K562 (cell line): ENCODE results near the gene EFCAB10. TPM values are rescaled to one million over a fixed set of nuclear protein-coding genes. Genes with fewer than 3 reads are reported as not detected.
A peak's percentile ranks its signal among the peaks of the same experiment; 100 is the strongest.

Source experiments
- ATF1 ChIP-seq, 2 experiments: fragments of 450-650 bp in 1 of 2; IDR thresholded peaks; 2 replicates each; pipeline ENCODE4 v1.6.1; 2016; ENCODE audit warnings: missing compliant biosample characterization in 1 of 2, missing genetic modification characterization in 1 of 2
- CEBPB ChIP-seq: fragments of 450-650 bp; IDR thresholded peaks from 2 replicates; pipeline ENCODE4 v1.6.1; 2016; ENCODE audit warnings: missing genetic modification characterization, missing compliant biosample characterization
- HDAC1 ChIP-seq, 2 experiments: fragments of 450-650 bp; IDR thresholded peaks; 2 replicates each; pipeline ENCODE4 v1.6.1; 2016 to 2017; ENCODE audit warnings: inconsistent platforms in 1 of 2, mild to moderate bottlenecking in 1 of 2, moderate library complexity in 1 of 2
- HOXB6 ChIP-seq: fragments of 250-450 bp; sonication (Bioruptor Pico); IDR thresholded peaks from 2 replicates; pipeline ENCODE4 v1.5.1; 2022; ENCODE audit warnings: mild to moderate bottlenecking, borderline replicate concordance
- LCOR ChIP-seq: sonication (generic); formaldehyde crosslinking; IDR thresholded peaks from 2 replicates; pipeline ENCODE4 v1.8.0; 2022; ENCODE audit warnings: mild to moderate bottlenecking, missing genetic modification reagents
- MTA1 ChIP-seq: fragments of 450-650 bp; IDR thresholded peaks from 2 replicates; pipeline ENCODE4 v1.6.1; 2017; ENCODE audit warnings: borderline replicate concordance
- NEUROD1 ChIP-seq: fragments of 150-350 bp; IDR thresholded peaks from 2 replicates; pipeline ENCODE4 v1.6.1; 2014; ENCODE audit warnings: borderline replicate concordance, low read length, low read depth; ENCODE audit not compliant: partially characterized antibody
- PHF21A ChIP-seq: fragments of 450-650 bp; IDR thresholded peaks from 2 replicates; pipeline ENCODE4 v1.6.1; 2017; ENCODE audit warnings: low read depth, borderline replicate concordance
- POLR2B ChIP-seq: fragments of 450-650 bp; IDR thresholded peaks from 2 replicates; pipeline ENCODE4 v1.6.1; 2018; ENCODE audit warnings: low read depth; ENCODE audit not compliant: partially characterized antibody
- POLR3G ChIP-seq: IDR thresholded peaks from 2 replicates; pipeline ENCODE4 v1.6.1; 2011; ENCODE audit not compliant: insufficient read length, insufficient replicate concordance; ENCODE audit errors: extremely low read depth
- SMAD1 ChIP-seq: fragments of 150-350 bp; IDR thresholded peaks from 2 replicates; pipeline ENCODE4 v1.6.1; 2014; ENCODE audit warnings: low read length, low read depth; ENCODE audit not compliant: partially characterized antibody
- SMAD2 ChIP-seq: fragments of 150-350 bp; IDR thresholded peaks from 2 replicates; pipeline ENCODE4 v1.6.1; 2014; ENCODE audit warnings: low read depth, mild to moderate bottlenecking, low read length
- SREBF2 ChIP-seq: sonication (generic); formaldehyde crosslinking; IDR thresholded peaks from 2 replicates; pipeline ENCODE4 v1.4.0; 2020; ENCODE audit warnings: mild to moderate bottlenecking, missing genetic modification reagents
- TOE1 ChIP-seq, 2 experiments: fragments of 450-650 bp in 1 of 2; sonication (generic) in 1 of 2; formaldehyde crosslinking in 1 of 2; IDR thresholded peaks; 2 replicates each; pipeline versions ENCODE4 v1.7.1 to v1.8.0; 2016 to 2022; ENCODE audit warnings: borderline replicate concordance in 2 of 2, mild to moderate bottlenecking in 2 of 2, antibody characterized with exemption in 1 of 2, inconsistent platforms in 1 of 2, low read depth in 1 of 2, missing genetic modification reagents in 1 of 2, moderate library complexity in 1 of 2
- ZFX ChIP-seq: sonication (generic); formaldehyde crosslinking; IDR thresholded peaks from 2 replicates; pipeline ENCODE4 v1.8.0; 2022; ENCODE audit warnings: mild to moderate bottlenecking, missing genetic modification reagents, moderate library complexity
- ZNF121 ChIP-seq: sonication (generic); formaldehyde crosslinking; conservative IDR thresholded peaks from 2 replicates; pipeline ENCODE4 v1.8.0; 2022; ENCODE audit warnings: missing genetic modification reagents
- ZNF224 ChIP-seq: sonication (generic); formaldehyde crosslinking; IDR thresholded peaks from 2 replicates; pipeline ENCODE4 v1.8.0; 2022; ENCODE audit warnings: mild to moderate bottlenecking, missing genetic modification reagents
- ZNF239 ChIP-seq: fragments of 250-450 bp; sonication (Bioruptor Pico); IDR thresholded peaks from 2 replicates; pipeline ENCODE4 v1.4.0; 2020; ENCODE audit warnings: mild to moderate bottlenecking
- ZNF589 ChIP-seq: fragments of 200-800 bp; sonication (Bioruptor generic); IDR thresholded peaks from 2 replicates; pipeline ENCODE4 v1.6.1; 2016; ENCODE audit warnings: low read depth, missing genetic modification characterization, missing compliant biosample characterization
- ZNF644 ChIP-seq: fragments of 200-800 bp; sonication (Bioruptor generic); IDR thresholded peaks from 2 replicates; pipeline ENCODE4 v1.6.1; 2016; ENCODE audit warnings: low read depth, missing genetic modification characterization, missing compliant biosample characterization
- ZNF717 ChIP-seq: fragments of 250-450 bp; sonication (Bioruptor Pico); IDR thresholded peaks from 2 replicates; pipeline ENCODE4 v1.5.0; 2021
- polyA plus RNA-seq, 8 experiments: library from polyadenylated mRNA; depleted of rRNA in 4 of 8; stranded (reverse) in 5 of 8; unstranded in 3 of 8; fragments of >200 nt; fragmentation: Nextera tagmentation in 2 of 8; fragmentation: Illumina TruSeq in 1 of 8; extraction: Ambion mirVana in 2 of 8; extraction: Trizol in 1 of 8; gene quantifications; 2 replicates each; pipeline versions ENCODE4 v1.2.1 to v1.2.3, GENCODE V29; 2011 to 2014; ENCODE audit warnings: inconsistent platforms in 1 of 8, missing spikeins in 1 of 8
- total RNA-seq, 7 experiments: library from RNA; depleted of rRNA in 6 of 7; stranded (reverse); fragments of >200 nt in 6 of 7; fragmentation: Illumina TruSeq in 2 of 7; extraction: Trizol in 2 of 7; gene quantifications; 2 replicates each; pipeline versions ENCODE4 v1.2.1 to v1.2.3, GENCODE V29; 2011 to 2021; ENCODE audit warnings: low replicate concordance in 1 of 7
- TF ChIP-seq, protein P1 (sequence below): fragments of 250-450 bp; sonication (Bioruptor Pico); IDR thresholded peaks from 2 replicates; pipeline ENCODE4 v1.8.0; 2022; ENCODE audit warnings: moderate library complexity, mild to moderate bottlenecking, inconsistent platforms
- TF ChIP-seq, protein P2 (sequence below): sonication (generic); formaldehyde crosslinking; IDR thresholded peaks from 2 replicates; pipeline ENCODE4 v1.9.0; 2022; ENCODE audit warnings: mild to moderate bottlenecking, missing genetic modification reagents
- TF ChIP-seq, protein P3 (sequence below): fragments of 450-650 bp; IDR thresholded peaks from 2 replicates; pipeline ENCODE4 v1.6.1; 2014; ENCODE audit warnings: low read depth, mild to moderate bottlenecking, moderate library complexity, borderline replicate concordance

Gene EFCAB10
- total and polyA plus RNA-seq, 9 of the 15 experiments (the other 6 are each of a cell fraction or from before 2014, with no cell fraction given): 5.0 to 21.4 (median 16.8) TPM

DNA sequence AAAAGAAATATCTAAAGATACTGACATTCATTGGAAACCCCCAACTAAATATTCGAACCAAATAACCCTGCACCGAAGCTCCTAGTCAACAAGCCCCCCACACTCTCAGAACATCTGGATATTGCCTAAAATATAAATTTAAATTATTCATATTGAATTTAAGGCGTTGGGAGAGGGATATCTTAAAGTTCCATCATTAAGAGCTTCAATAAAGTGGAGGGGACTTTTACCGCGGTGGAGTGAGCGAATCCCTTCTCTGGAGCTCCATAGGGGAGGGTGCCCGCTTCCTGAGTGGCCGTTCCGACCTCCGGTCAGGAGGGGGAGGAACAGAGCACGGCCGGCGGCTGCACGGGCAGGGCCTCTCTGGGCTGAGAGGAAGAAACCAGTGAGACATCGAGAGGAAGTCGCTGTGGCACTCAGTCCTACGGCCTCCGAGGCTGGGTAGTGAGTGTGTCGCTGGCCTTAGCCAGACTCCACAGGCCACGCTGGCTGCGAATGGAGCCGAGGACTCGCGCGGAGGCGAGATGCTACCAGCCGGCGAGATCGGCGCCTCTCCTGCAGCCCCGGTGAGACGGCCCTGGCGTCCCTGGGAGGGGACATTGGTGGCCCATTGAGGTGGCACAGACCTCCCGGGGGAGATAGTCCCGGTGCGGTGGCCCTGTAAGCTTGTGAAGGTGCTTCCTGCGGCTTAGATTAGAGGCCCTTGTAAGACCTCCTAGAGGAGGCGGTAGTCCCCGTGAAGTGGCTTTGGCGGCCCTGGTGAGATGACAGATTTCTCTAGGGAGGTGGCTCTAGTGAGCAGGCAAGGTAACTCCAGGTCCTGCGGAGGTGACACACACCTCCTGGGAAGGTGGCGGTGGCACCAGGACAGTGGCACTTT is 49.3 kb downstream of the EFCAB10 start, which contains the start of gene RINT1 (continued):
- TF ChIP-seq CEBPB: no peak
- TF ChIP-seq ZNF239 (CRISPR knock-in tag): no peak
- no peak for TF ChIP-seq ZNF717 (CRISPR knock-in tag)
- TF ChIP-seq TOE1 (IDR thresholded peaks at IDR 0.05; ENCODE audit: borderline replicate concordance): peak; percentile 76; the same call in 1 of the 2 replicates
- TF ChIP-seq TOE1 (CRISPR knock-in tag; IDR thresholded peaks at IDR 0.05; ENCODE audit: borderline replicate concordance, low read depth): 0 out of 2 replicates have a peak, but pooled peaks have one; percentile 7
- TF ChIP-seq, protein P1, sequence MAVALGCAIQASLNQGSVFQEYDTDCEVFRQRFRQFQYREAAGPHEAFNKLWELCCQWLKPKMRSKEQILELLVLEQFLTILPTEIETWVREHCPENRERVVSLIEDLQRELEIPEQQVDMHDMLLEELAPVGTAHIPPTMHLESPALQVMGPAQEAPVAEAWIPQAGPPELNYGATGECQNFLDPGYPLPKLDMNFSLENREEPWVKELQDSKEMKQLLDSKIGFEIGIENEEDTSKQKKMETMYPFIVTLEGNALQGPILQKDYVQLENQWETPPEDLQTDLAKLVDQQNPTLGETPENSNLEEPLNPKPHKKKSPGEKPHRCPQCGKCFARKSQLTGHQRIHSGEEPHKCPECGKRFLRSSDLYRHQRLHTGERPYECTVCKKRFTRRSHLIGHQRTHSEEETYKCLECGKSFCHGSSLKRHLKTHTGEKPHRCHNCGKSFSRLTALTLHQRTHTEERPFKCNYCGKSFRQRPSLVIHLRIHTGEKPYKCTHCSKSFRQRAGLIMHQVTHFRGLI (CRISPR knock-in tag): no peak
- no peak; the same call in 1 of the 2 replicates for TF ChIP-seq ATF1 (CRISPR knock-in tag; IDR thresholded peaks at IDR 0.05)
- TF ChIP-seq ATF1 (tag; IDR thresholded peaks at IDR 0.05): peak; percentile 69
- no peak for TF ChIP-seq ZNF224 (CRISPR knock-in tag)
- TF ChIP-seq, protein P2, sequence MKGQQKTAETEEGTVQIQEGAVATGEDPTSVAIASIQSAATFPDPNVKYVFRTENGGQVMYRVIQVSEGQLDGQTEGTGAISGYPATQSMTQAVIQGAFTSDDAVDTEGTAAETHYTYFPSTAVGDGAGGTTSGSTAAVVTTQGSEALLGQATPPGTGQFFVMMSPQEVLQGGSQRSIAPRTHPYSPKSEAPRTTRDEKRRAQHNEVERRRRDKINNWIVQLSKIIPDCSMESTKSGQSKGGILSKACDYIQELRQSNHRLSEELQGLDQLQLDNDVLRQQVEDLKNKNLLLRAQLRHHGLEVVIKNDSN: peak; percentile 47; the same call in 1 of the 2 replicates
- TF ChIP-seq ZFX (CRISPR knock-in tag): peak; percentile 97
- TF ChIP-seq HDAC1 (IDR thresholded peaks at IDR 0.05): peak in 1 of 2 experiments; percentile 94; a peak in 2 of 4 replicates
- TF ChIP-seq SMAD1: peak; percentile 94
- peak; percentile 99 for TF ChIP-seq POLR2B
- TF ChIP-seq POLR3G: no peak
- no peak for TF ChIP-seq ZNF589
- no peak for TF ChIP-seq PHF21A
- no peak for TF ChIP-seq ZNF644 (tag)
- TF ChIP-seq MTA1: no peak; the same call in 1 of the 2 replicates
- TF ChIP-seq ZNF121: 0 out of 2 replicates have a peak, but pooled peaks have one; percentile 10
- TF ChIP-seq NEUROD1: peak; percentile 79
- TF ChIP-seq, protein P3, sequence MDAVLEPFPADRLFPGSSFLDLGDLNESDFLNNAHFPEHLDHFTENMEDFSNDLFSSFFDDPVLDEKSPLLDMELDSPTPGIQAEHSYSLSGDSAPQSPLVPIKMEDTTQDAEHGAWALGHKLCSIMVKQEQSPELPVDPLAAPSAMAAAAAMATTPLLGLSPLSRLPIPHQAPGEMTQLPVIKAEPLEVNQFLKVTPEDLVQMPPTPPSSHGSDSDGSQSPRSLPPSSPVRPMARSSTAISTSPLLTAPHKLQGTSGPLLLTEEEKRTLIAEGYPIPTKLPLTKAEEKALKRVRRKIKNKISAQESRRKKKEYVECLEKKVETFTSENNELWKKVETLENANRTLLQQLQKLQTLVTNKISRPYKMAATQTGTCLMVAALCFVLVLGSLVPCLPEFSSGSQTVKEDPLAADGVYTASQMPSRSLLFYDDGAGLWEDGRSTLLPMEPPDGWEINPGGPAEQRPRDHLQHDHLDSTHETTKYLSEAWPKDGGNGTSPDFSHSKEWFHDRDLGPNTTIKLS: peak; percentile 98
- peak; percentile 65; the same call in 1 of the 2 replicates for TF ChIP-seq SREBF2 (CRISPR knock-in tag)
- TF ChIP-seq SMAD2: no peak
- TF ChIP-seq HOXB6 (CRISPR knock-in tag): no peak
- TF ChIP-seq LCOR (CRISPR knock-in tag): no peak; the same call in 1 of the 2 replicates
